ENCODE results near the gene AASDH. TPM values are rescaled to one million over a fixed set of nuclear protein-coding genes. Genes with fewer than 3 reads are reported as not detected.
A peak's percentile ranks its signal among the peaks of the same experiment; 100 is the strongest.

Gene AASDH
- total RNA-seq, 1 donor from 2014 or later, result 8.6 TPM

DNA sequence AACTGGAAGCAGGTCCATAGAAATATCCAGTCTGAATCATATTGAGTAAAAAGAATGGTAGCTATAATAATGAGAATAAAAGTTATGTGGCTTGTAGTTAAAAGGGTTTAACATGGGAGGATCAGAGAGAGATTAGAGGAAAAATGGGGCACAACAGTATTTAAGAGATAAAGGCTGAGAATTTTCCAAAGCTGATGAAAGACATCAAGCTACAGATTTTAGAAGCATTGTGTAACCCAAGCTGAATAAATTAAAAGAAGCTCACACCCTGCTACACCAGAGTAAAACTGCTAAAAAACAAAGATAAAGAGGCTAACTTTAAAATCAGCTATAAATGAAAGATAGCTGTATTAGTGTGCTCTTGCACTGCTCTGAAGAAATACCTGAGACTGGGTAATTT is 94.2 kb downstream of the AASDH start:
- H3K27me3 Mint-ChIP-seq (ENCODE audit: unreplicated experiment), result peaks cover 2% of the 10 kb centered on the region
- no peak overlapping the region for H3K4me3 Mint-ChIP-seq (ENCODE audit: unreplicated experiment)
- peaks cover 5% of the 10 kb centered on the region for H3K36me3 Mint-ChIP-seq (ENCODE audit: unreplicated experiment)
- no peak overlapping the region for H3K27ac Mint-ChIP-seq (ENCODE audit: unreplicated experiment)
- H3K9me3 Mint-ChIP-seq (ENCODE audit: unreplicated experiment), result peaks cover 10% of the 10 kb centered on the region
- no peaks in the 10 kb centered on the region for H3K4me1 Mint-ChIP-seq (ENCODE audit: unreplicated experiment)
- DNase-seq (ENCODE audit: extremely low spot score, unreplicated experiment), result no peak
- TF ChIP-seq, protein P1, sequence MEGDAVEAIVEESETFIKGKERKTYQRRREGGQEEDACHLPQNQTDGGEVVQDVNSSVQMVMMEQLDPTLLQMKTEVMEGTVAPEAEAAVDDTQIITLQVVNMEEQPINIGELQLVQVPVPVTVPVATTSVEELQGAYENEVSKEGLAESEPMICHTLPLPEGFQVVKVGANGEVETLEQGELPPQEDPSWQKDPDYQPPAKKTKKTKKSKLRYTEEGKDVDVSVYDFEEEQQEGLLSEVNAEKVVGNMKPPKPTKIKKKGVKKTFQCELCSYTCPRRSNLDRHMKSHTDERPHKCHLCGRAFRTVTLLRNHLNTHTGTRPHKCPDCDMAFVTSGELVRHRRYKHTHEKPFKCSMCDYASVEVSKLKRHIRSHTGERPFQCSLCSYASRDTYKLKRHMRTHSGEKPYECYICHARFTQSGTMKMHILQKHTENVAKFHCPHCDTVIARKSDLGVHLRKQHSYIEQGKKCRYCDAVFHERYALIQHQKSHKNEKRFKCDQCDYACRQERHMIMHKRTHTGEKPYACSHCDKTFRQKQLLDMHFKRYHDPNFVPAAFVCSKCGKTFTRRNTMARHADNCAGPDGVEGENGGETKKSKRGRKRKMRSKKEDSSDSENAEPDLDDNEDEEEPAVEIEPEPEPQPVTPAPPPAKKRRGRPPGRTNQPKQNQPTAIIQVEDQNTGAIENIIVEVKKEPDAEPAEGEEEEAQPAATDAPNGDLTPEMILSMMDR (IDR thresholded peaks at IDR 0.05), result no peak

DNA sequence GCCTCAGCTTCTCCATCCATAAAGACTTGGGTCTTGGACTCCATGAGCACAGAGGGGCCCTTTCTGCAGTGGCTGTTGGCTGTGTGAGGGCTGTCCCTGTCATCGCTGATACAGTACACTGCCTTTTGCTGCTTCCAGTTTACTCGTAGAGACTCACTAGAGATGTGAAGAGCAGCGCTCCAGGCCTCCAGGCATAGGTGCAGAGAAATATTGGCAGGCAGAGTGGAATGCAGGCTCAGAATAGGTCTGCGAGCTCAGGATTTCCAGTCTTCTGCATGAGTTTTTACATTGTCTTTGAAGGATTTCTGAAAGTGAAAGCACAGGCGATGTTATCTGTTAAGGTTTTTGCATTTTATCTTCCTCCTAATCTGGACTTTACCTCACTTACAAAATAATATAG is 97.4 kb downstream of the AASDH start:
- H3K27ac Mint-ChIP-seq (ENCODE audit: unreplicated experiment), result no peak overlapping the region
- DNase-seq (ENCODE audit: extremely low spot score, unreplicated experiment), result peak; percentile 57
- TF ChIP-seq, protein P1 (IDR thresholded peaks at IDR 0.05), result no peak
- no peaks in the 10 kb centered on the region for H3K4me1 Mint-ChIP-seq (ENCODE audit: unreplicated experiment)
- peaks cover 10% of the 10 kb centered on the region for H3K9me3 Mint-ChIP-seq (ENCODE audit: unreplicated experiment)
- H3K27me3 Mint-ChIP-seq (ENCODE audit: unreplicated experiment), result peaks cover 2% of the 10 kb centered on the region
- H3K4me3 Mint-ChIP-seq (ENCODE audit: unreplicated experiment), result no peak overlapping the region
- peaks cover 5% of the 10 kb centered on the region for H3K36me3 Mint-ChIP-seq (ENCODE audit: unreplicated experiment)

DNA sequence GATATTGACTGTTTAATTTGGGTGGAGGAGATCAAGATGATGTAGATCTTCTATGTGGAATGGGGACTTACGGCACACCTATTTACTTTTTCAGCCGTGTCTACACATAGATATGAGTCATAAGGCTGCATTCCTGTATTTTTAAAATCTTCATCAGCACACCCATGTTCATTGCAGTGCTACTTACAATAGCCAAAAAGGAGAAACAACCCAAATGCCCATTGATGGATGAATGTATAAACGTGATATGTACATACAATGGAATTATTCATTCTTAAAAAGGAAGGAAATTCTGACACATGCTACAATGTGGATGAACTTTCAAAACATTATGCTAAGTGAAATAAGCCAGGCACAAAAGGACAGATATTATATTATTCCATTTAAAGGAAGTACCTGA is 98.6 kb downstream of the AASDH start:
- TF ChIP-seq, protein P1 (IDR thresholded peaks at IDR 0.05), result no peak
- Mint-ChIP-seq H3K27me3 (ENCODE audit: unreplicated experiment) (peaks cover 2% of the 10 kb centered on the region), H3K4me3 (ENCODE audit: unreplicated experiment) (no peak overlapping the region), H3K36me3 (ENCODE audit: unreplicated experiment) (peaks cover 7% of the 10 kb centered on the region), H3K9me3 (ENCODE audit: unreplicated experiment) (peaks cover 10% of the 10 kb centered on the region), H3K4me1 (ENCODE audit: unreplicated experiment) (no peaks in the 10 kb centered on the region), H3K27ac (ENCODE audit: unreplicated experiment) (no peak overlapping the region)
- no peak for DNase-seq (ENCODE audit: extremely low spot score, unreplicated experiment)

Other genes starting within 250 kb of the AASDH start
- 12.6 and 14.0 TPM in 2 replicates for gene PPAT, start 48.1 kb upstream of the AASDH start, total RNA-seq
- 62.9 and 65.3 TPM in 2 replicates for gene PAICS, start 48.8 kb upstream of the AASDH start, total RNA-seq
- gene SRP72, start 80.1 kb upstream of the AASDH start, total RNA-seq, result 116 and 124 TPM in 2 replicates
- 1.3 and 1.4 TPM in 2 replicates for gene ARL9, start 118.3 kb upstream of the AASDH start, total RNA-seq